Neutrophil (primary cell): ENCODE results near the gene PPM1L.

Experiments used
- H3K27ac ChIP-seq: fragments of 200-600 bp; sonication (generic); 2 replicates; pipeline ENCODE4 v1.5.1; 2016; ENCODE audit warnings: mild to moderate bottlenecking, moderate library complexity
- H3K27me3 ChIP-seq: fragments of 200-600 bp; sonication (generic); 2 replicates; pipeline ENCODE4 v1.6.0; 2016; ENCODE audit warnings: mild to moderate bottlenecking
- H3K36me3 ChIP-seq: fragments of 200-600 bp; sonication (generic); 2 replicates; pipeline ENCODE4 v1.5.1; 2017
- H3K4me1 ChIP-seq, 2 experiments: fragments of 200-600 bp in 1 of 2; sonication (generic) in 1 of 2; 1 replicate in 1 of 2; 2 replicates in 1 of 2; pipeline versions ENCODE4 v1.5.1 to v1.6.1; 2013 to 2016; ENCODE audit warnings: low read depth in 1 of 2, low read length in 1 of 2, mild to moderate bottlenecking in 1 of 2, moderate library complexity in 1 of 2; ENCODE audit not compliant: control insufficient read depth in 1 of 2, insufficient read depth in 1 of 2
- H3K4me3 ChIP-seq, 2 experiments: fragments of 200-600 bp in 1 of 2; sonication (generic) in 1 of 2; 1 replicate in 1 of 2; 2 replicates in 1 of 2; pipeline ENCODE4 v1.5.1; 2013 to 2016; ENCODE audit warnings: low read depth in 1 of 2, low read length in 1 of 2, mild to moderate bottlenecking in 1 of 2, moderate library complexity in 1 of 2
- H3K9me3 ChIP-seq: fragments of 200-600 bp; sonication (generic); 2 replicates; pipeline ENCODE4 v1.5.1; 2016
- TF ChIP-seq, protein P1 (sequence below): fragments of 200-600 bp; sonication (generic); IDR thresholded peaks from 2 replicates; pipeline ENCODE4 v1.5.1; 2016; ENCODE audit warnings: antibody characterized with exemption

The PPM1L gene

DNA sequence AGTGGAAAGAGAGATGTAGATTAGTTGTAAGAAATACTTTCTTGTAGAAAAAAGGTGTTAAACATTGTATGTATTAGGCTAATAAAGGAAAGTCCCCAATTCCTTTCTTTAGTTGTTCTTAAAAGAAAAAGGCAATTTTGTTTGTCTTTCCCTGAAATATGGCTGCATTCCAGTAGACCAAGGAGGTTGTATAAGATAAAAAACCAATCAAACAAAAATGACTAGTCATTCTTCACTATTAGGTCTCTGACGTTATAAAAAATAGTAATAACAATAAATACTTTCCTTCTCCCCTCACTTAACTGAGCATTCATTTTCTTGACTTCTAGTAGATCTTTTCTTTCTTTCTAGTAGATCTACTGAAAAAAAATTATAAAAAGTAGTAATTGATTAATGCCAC, 8.6 kb upstream of the PPM1L start:
- H3K4me1 ChIP-seq, result peaks cover 0 to 12% of the 10 kb centered on the region in 2 experiments
- no peak overlapping the region for H3K27ac ChIP-seq
- no peaks in the 10 kb centered on the region for H3K27me3 ChIP-seq
- no peak overlapping the region for H3K4me3 ChIP-seq
- H3K9me3 ChIP-seq, result no peaks in the 10 kb centered on the region
- H3K36me3 ChIP-seq, result no peaks in the 10 kb centered on the region
- TF ChIP-seq, protein P1, sequence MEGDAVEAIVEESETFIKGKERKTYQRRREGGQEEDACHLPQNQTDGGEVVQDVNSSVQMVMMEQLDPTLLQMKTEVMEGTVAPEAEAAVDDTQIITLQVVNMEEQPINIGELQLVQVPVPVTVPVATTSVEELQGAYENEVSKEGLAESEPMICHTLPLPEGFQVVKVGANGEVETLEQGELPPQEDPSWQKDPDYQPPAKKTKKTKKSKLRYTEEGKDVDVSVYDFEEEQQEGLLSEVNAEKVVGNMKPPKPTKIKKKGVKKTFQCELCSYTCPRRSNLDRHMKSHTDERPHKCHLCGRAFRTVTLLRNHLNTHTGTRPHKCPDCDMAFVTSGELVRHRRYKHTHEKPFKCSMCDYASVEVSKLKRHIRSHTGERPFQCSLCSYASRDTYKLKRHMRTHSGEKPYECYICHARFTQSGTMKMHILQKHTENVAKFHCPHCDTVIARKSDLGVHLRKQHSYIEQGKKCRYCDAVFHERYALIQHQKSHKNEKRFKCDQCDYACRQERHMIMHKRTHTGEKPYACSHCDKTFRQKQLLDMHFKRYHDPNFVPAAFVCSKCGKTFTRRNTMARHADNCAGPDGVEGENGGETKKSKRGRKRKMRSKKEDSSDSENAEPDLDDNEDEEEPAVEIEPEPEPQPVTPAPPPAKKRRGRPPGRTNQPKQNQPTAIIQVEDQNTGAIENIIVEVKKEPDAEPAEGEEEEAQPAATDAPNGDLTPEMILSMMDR, result no peak

DNA sequence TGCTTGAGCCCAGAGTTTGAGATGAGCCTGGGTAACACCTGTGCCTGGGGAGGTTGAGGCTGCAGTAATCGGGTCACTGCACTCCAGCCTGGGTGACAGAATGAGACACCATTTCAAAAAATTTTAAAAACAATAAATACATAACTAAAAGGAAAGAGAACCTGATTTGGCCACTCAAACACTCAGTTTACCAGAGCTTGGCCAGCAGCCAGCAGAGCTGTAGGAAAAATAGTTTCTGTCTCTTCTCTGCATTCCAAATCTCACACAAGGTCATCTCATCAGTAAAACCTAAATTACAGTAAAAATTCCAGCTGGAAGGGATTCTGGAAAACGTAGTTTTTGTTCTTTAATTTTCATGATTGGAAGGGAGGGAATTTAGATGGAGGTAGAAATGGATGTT, 7.8 kb upstream of the PPM1L start:
- no peaks in the 10 kb centered on the region for H3K9me3 ChIP-seq
- H3K27me3 ChIP-seq, result no peaks in the 10 kb centered on the region
- no peaks in the 10 kb centered on the region for H3K36me3 ChIP-seq
- no peak overlapping the region for H3K4me3 ChIP-seq
- H3K27ac ChIP-seq, result no peak overlapping the region
- TF ChIP-seq, protein P1, result no peak
- H3K4me1 ChIP-seq, result peaks cover 0 to 12% of the 10 kb centered on the region in 2 experiments

DNA sequence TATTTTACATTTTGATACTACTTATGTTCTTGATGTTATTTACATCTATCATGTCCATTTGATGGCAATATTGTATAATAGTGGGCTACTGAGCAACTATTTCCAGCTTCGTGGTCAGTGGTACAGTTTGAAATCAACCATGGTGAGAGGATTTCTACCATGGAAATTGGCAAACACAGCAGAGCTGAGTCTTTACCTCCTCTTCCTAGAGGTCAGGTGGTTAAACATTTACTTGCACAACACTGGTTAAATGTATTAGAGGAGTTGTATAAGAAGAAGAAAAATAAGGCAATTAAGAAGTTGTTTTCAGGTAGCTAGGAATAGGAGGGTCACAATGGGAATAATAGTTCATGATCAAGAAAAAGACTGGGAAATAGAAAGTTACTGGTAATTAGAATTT, 7.2 kb upstream of the PPM1L start:
- no peak overlapping the region for H3K27ac ChIP-seq
- no peaks in the 10 kb centered on the region for H3K27me3 ChIP-seq
- no peaks in the 10 kb centered on the region for H3K9me3 ChIP-seq
- TF ChIP-seq, protein P1, result no peak
- H3K4me1 ChIP-seq, result peaks cover 0 to 12% of the 10 kb centered on the region in 2 experiments
- H3K36me3 ChIP-seq, result no peaks in the 10 kb centered on the region
- no peak overlapping the region for H3K4me3 ChIP-seq

DNA sequence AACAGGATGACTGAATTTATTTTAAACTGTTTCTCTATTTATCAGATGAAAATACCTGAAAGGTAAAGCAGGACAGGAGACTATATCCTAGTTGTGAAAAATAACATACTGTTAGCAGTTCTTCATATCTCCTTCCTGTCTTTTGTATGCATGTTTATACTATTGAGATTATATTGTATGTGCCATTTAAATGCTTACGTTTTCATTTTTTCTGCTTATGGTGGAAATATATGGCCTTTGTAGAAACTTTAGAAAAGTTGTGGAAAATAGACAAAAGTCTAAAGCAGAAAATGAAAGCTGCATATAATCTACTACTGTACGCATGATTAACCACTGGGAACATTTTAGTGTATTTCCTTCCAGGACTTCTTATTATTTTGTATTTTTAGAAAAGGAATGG, 2.1 kb upstream of the PPM1L start:
- no peak overlapping the region for H3K27ac ChIP-seq
- H3K4me3 ChIP-seq, result peak overlapping the region; percentile 82 to 86
- H3K9me3 ChIP-seq, result no peaks in the 10 kb centered on the region
- peaks cover 23 to 27% of the 10 kb centered on the region in 2 experiments for H3K4me1 ChIP-seq
- H3K27me3 ChIP-seq, result peaks cover 20% of the 10 kb centered on the region
- no peaks in the 10 kb centered on the region for H3K36me3 ChIP-seq
- TF ChIP-seq, protein P1, result no peak

DNA sequence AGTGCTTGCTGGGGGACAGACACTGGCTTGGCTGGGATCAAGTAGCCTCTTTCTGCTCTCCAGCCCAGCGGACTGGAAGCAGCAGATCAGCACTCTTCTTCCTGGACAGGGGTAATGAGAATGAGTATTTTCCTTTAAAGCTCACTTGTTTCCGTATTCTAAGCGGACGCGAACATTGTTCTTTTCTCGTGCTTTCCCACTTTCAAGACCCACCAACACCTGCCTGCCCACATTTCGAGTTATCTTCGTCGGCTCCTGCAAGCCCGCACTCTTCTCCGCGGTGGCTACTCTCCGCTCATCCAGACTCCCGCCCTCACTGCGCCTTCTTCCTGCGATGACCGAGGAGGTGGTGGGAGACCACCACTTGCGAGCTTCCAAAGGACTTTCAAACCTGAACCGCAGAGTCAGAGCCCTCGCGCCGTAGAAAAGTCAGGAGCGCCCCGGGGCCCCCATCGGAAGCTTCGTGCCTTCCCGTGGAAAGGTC, 1.6 kb upstream of the PPM1L start:
- peaks cover 23 to 27% of the 10 kb centered on the region in 2 experiments for H3K4me1 ChIP-seq
- H3K27me3 ChIP-seq, result peaks cover 20% of the 10 kb centered on the region
- no peak overlapping the region for H3K27ac ChIP-seq
- no peaks in the 10 kb centered on the region for H3K9me3 ChIP-seq
- no peaks in the 10 kb centered on the region for H3K36me3 ChIP-seq
- peak overlapping the region; percentile 82 to 86 for H3K4me3 ChIP-seq
- TF ChIP-seq, protein P1, result no peak
